ENCODE data around the gene AUTS2.

GRCh38 chr7:70148997-70149396 is 550.7 kb downstream of the AUTS2 start:
- TF ChIP-seq EGR1 (IDR thresholded peaks at IDR 0.05; ENCODE audit: borderline replicate concordance in 1 of 2, low read depth in 2 of 2, low read length in 2 of 2) (no peak), PML (IDR thresholded peaks at IDR 0.05; ENCODE audit: low read length) (no peak), RAD21 (IDR thresholded peaks at IDR 0.05; ENCODE audit: insufficient read depth, low read depth, low read length) (no peak), REST (IDR thresholded peaks at IDR 0.05; ENCODE audit: low read depth, low read length) (no peak), POLR2A (IDR thresholded peaks at IDR 0.05; ENCODE audit: low read depth, low read length) (no peak), POLR2AphosphoS5 (IDR thresholded peaks at IDR 0.05; ENCODE audit: low read length) (no peak)
- TF ChIP-seq, protein P1, sequence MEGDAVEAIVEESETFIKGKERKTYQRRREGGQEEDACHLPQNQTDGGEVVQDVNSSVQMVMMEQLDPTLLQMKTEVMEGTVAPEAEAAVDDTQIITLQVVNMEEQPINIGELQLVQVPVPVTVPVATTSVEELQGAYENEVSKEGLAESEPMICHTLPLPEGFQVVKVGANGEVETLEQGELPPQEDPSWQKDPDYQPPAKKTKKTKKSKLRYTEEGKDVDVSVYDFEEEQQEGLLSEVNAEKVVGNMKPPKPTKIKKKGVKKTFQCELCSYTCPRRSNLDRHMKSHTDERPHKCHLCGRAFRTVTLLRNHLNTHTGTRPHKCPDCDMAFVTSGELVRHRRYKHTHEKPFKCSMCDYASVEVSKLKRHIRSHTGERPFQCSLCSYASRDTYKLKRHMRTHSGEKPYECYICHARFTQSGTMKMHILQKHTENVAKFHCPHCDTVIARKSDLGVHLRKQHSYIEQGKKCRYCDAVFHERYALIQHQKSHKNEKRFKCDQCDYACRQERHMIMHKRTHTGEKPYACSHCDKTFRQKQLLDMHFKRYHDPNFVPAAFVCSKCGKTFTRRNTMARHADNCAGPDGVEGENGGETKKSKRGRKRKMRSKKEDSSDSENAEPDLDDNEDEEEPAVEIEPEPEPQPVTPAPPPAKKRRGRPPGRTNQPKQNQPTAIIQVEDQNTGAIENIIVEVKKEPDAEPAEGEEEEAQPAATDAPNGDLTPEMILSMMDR (IDR thresholded peaks at IDR 0.05 in 2 of 3, conservative IDR thresholded peaks at IDR 0.05 in 1 of 3; ENCODE audit: control insufficient read depth in 2 of 3, extremely low read depth in 1 of 3, insufficient read depth in 1 of 3, low read depth in 3 of 3, low read length in 3 of 3), result no peak

All from GM12878 (cell line).